ENCODE data around the gene TEKT5.
"Not testable (repeated sequence)": the region's sequence is repeated elsewhere in the genome, so short reads cannot be mapped to it uniquely, and the experiment has no call there.

The TEKT5 gene

GRCh38 chr16:10694830-10695229 lies at the start of gene TEKT5:
TEKT5 (minus strand) TSS chr16:10694930; CDS start chr16:10694873, 57 bp downstream.
- DNase-seq (ENCODE audit: low read depth, low spot score): no peak

GRCh38 chr16:10743610-10744369 lies 49.1 kb upstream of the TEKT5 start, which contains the start of gene NUBP1:
NUBP1 (plus strand) TSS chr16:10743842; CDS start chr16:10743864, 22 bp downstream.
- peak; percentile 99 for DNase-seq (ENCODE audit: low read depth, low spot score)

GRCh38 chr16:10743227-10743609 lies 48.5 kb upstream of the TEKT5 start:
- DNase-seq (ENCODE audit: low read depth, low spot score): no peak

- DNase-seq (ENCODE audit: low read depth, low spot score): no peak
Observed at GRCh38 chr16:10741844-10742243, 47.1 kb upstream of the TEKT5 start.

GRCh38 chr16:10741249-10741648 lies 46.5 kb upstream of the TEKT5 start:
- not testable (repeated sequence) for DNase-seq (ENCODE audit: low read depth, low spot score)

- no peak for DNase-seq (ENCODE audit: low read depth, low spot score)
Observed at GRCh38 chr16:10740845-10741208, 46.1 kb upstream of the TEKT5 start.

GRCh38 chr16:10740000-10740844 lies 45.5 kb upstream of the TEKT5 start:
- DNase-seq (ENCODE audit: low read depth, low spot score): no peak

GRCh38 chr16:10738231-10739077 lies 43.7 kb upstream of the TEKT5 start:
- DNase-seq (ENCODE audit: low read depth, low spot score): peak; percentile 5

- peak; percentile 63 for DNase-seq (ENCODE audit: low read depth, low spot score)
Observed at GRCh38 chr16:10737068-10737625, 42.4 kb upstream of the TEKT5 start.

- DNase-seq (ENCODE audit: low read depth, low spot score): no peak
Observed at GRCh38 chr16:10731790-10732189, 37.1 kb upstream of the TEKT5 start.

- DNase-seq (ENCODE audit: low read depth, low spot score): no peak
Observed at GRCh38 chr16:10729104-10730048, 34.6 kb upstream of the TEKT5 start.

- no peak for DNase-seq (ENCODE audit: low read depth, low spot score)
Observed at GRCh38 chr16:10728003-10728887, 33.5 kb upstream of the TEKT5 start.

GRCh38 chr16:10708969-10709368 lies 14.2 kb upstream of the TEKT5 start:
- DNase-seq (ENCODE audit: low read depth, low spot score): no peak

- no peak for DNase-seq (ENCODE audit: low read depth, low spot score)
Observed at GRCh38 chr16:10699756-10700155, 5.0 kb upstream of the TEKT5 start.

GRCh38 chr16:10694306-10694705 lies 424 bp downstream of the TEKT5 start:
- DNase-seq (ENCODE audit: low read depth, low spot score): no peak

- no peak for DNase-seq (ENCODE audit: low read depth, low spot score)
Observed at GRCh38 chr16:10693889-10694288, 841 bp downstream of the TEKT5 start.

- no peak for DNase-seq (ENCODE audit: low read depth, low spot score)
Observed at GRCh38 chr16:10692470-10692869, 2.3 kb downstream of the TEKT5 start.

GRCh38 chr16:10688726-10689125 lies 6.0 kb downstream of the TEKT5 start:
- DNase-seq (ENCODE audit: low read depth, low spot score): no peak

- DNase-seq (ENCODE audit: low read depth, low spot score): no peak
Observed at GRCh38 chr16:10688291-10688690, 6.4 kb downstream of the TEKT5 start.

All from activated CD4-positive, CD25-positive, alpha-beta regulatory T cell treated with anti-CD3 and anti-CD28 coated beads, Interleukin-2, amount 50 U/mL, for 16 hours (primary cell).